CD4-positive, alpha-beta T cell treated with Interleukin-15 for 1 hour (primary cell): ENCODE data around the gene CYP2E1.
"Not testable (repeated sequence)": the region's sequence is repeated elsewhere in the genome, so short reads cannot be mapped to it uniquely, and the experiment has no call there.

ENCODE experiments used
- DNase-seq: peaks from one replicate; pipeline ENCODE4 v3.0.0-alpha.2; 2020

The CYP2E1 gene

DNA sequence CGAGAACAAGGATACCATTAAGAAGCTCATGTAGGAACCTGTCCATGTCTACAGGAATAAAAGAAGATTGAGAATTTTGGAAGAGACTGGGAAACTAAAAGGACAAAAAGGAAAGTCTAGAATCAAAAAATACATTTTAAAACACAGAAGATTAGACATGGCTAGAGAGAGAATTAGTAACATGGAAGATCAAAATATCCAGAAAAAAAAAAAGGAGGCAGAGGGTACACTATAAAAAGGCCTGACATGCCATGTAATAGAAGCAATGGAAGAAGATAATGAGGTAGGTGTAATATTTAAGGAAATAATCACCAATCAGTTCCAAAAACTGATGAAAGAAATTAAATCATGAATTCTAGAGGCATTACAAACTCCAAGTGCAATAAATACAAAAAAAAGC, 46.3 kb downstream of the CYP2E1 start:
- not testable (repeated sequence) for DNase-seq

DNA sequence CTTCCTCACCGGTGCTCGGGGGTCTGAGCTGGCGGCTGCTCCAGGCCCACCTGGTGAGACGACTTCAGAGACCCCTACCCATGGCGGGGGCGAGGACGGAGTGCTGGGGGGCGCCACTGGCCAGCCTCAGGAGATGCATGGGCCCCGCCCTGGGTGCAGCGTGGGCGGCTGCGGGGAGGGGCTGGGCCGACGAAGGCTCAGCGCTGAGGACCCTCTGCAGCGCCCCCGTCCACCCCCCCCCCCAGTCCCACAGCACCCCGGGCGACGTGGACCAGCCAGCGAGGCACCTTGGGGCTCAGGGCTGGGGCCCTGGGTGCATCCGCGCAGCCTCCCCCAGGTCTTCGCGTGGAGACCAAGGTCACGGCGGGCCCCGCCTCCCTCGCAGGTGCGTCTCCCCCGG, 49.9 kb downstream of the CYP2E1 start:
- not testable (repeated sequence) for DNase-seq
